Breast epithelium (tissue), 4 donors: ENCODE data around the gene NXPH4. TPM values are rescaled to one million over a fixed set of nuclear protein-coding genes. Genes with fewer than 3 reads are reported as not detected.

ENCODE experiments used
- DNase-seq, 2 donors: peaks; one replicate each; pipeline ENCODE4 v3.0.0-alpha.2; 2019; ENCODE audit warnings: low spot score in 2 of 2
- H3K27ac ChIP-seq, 2 donors: fragments of 200-600 bp; sonication (generic) in 1 of 2; one replicate each; pipeline ENCODE4 v1.5.1; 2016 to 2019; ENCODE audit warnings: mild to moderate bottlenecking in 1 of 2
- H3K27me3 ChIP-seq, 2 donors: fragments of 200-600 bp; sonication (generic) in 1 of 2; one replicate each; pipeline versions ENCODE4 v1.5.1 to v1.6.0; 2017 to 2019; ENCODE audit warnings: control low read depth in 1 of 2, mild to moderate bottlenecking in 1 of 2
- H3K36me3 ChIP-seq: fragments of 200-600 bp; one replicate; pipeline ENCODE4 v1.5.1; 2019
- H3K4me1 ChIP-seq, 2 donors: fragments of 200-600 bp; sonication (generic); one replicate each; pipeline ENCODE4 v1.5.1; 2016 to 2019; ENCODE audit warnings: control low read depth in 1 of 2
- H3K4me3 ChIP-seq, 3 donors: fragments of 200-600 bp; sonication (generic); 1 replicate in 2 of 3; 2 replicates in 1 of 3; pipeline ENCODE4 v1.5.1; 2016 to 2019; ENCODE audit warnings: mild to moderate bottlenecking in 3 of 3, moderate library complexity in 2 of 3
- H3K9me3 ChIP-seq, 2 donors: fragments of 200-600 bp; sonication (generic) in 1 of 2; one replicate each; pipeline ENCODE4 v1.5.1; 2016 to 2019; ENCODE audit warnings: control low read depth in 1 of 2
- CTCF ChIP-seq, 3 donors: fragments of 450-650 bp; IDR thresholded peaks; one replicate each; pipeline ENCODE4 v1.5.1; 2016 to 2017; ENCODE audit warnings: antibody characterized with exemption in 3 of 3, mild to moderate bottlenecking in 3 of 3, moderate library complexity in 3 of 3
- POLR2A ChIP-seq: fragments of 450-650 bp; IDR thresholded peaks from one replicate; pipeline ENCODE4 v1.6.1; 2016; ENCODE audit warnings: antibody characterized with exemption, mild to moderate bottlenecking, moderate library complexity
- POLR2AphosphoS5 ChIP-seq, 3 donors: sonication (generic); formaldehyde crosslinking; IDR thresholded peaks; one replicate each; pipeline ENCODE4 v1.6.1; 2017; ENCODE audit warnings: antibody characterized with exemption in 3 of 3
- intact Hi-C: fragments of 100-400 bp; cut with DNase I; formaldehyde crosslinking; loops from one replicate; pipeline ENCODE4 v1.15.1; 2023; ENCODE audit warnings: low total_unique reads
- total RNA-seq, 3 donors: library from RNA; depleted of rRNA; stranded (reverse); fragments of >200 nt; gene quantifications; one replicate each; pipeline ENCODE4 v1.1.0, GENCODE V29; 2016

The NXPH4 gene
- total RNA-seq, 3 donors from 2014 or later: 0.33 TPM; not detected in 2

GRCh38 chr12:57179331-57180086 is 37.1 kb upstream of the NXPH4 start:
- no peak for DNase-seq
- H3K9me3 ChIP-seq: no peaks in the 10 kb centered on the region
- no peak overlapping the region for H3K27ac ChIP-seq
- H3K4me3 ChIP-seq: no peak overlapping the region
- intact Hi-C loops: loop anchor here (5.0 kb wide), 2 partner anchors 107 to 907 kb away; no protein-coding TSS in a partner anchor
- H3K4me1 ChIP-seq: no peaks in the 10 kb centered on the region
- no peaks in the 10 kb centered on the region for H3K36me3 ChIP-seq
- H3K27me3 ChIP-seq: no peaks in the 10 kb centered on the region
- TF ChIP-seq POLR2A: no peak

GRCh38 chr12:57180321-57180989 is 36.1 kb upstream of the NXPH4 start:
- intact Hi-C loops: loop anchor here (5.0 kb wide), 1 partner anchor 908 kb away; no protein-coding TSS in a partner anchor
- Histone ChIP-seq H3K27ac (peak overlapping the region in 1 of 2 donors; percentile 43), H3K9me3 (no peaks in the 10 kb centered on the region), H3K4me1 (no peaks in the 10 kb centered on the region), H3K27me3 (no peaks in the 10 kb centered on the region), H3K4me3 (no peak overlapping the region), H3K36me3 (no peaks in the 10 kb centered on the region)
- DNase-seq: no peak
- no peak for TF ChIP-seq CTCF (IDR thresholded peaks at IDR 0.05)
- no peak for TF ChIP-seq POLR2A
- TF ChIP-seq POLR2AphosphoS5 (IDR thresholded peaks at IDR 0.05): no peak

- no peak for TF ChIP-seq CTCF (IDR thresholded peaks at IDR 0.05)
- no peak for TF ChIP-seq POLR2AphosphoS5 (IDR thresholded peaks at IDR 0.05)
- no peak for TF ChIP-seq POLR2A
- Histone ChIP-seq H3K4me3 (no peak overlapping the region), H3K36me3 (no peaks in the 10 kb centered on the region), H3K27ac (peak overlapping the region in 1 of 2 donors; percentile 43), H3K27me3 (no peaks in the 10 kb centered on the region), H3K9me3 (no peaks in the 10 kb centered on the region), H3K4me1 (no peaks in the 10 kb centered on the region)
- intact Hi-C loops: loop anchor here (5.0 kb wide), 1 partner anchor 909 kb away; no protein-coding TSS in a partner anchor
- no peak for DNase-seq
Observed at GRCh38 chr12:57181072-57181471, 35.5 kb upstream of the NXPH4 start.

GRCh38 chr12:57181561-57182155 is 34.9 kb upstream of the NXPH4 start:
- TF ChIP-seq POLR2AphosphoS5 (IDR thresholded peaks at IDR 0.05): peak in 2 of 3 donors; percentile 25 to 52
- no peak for TF ChIP-seq POLR2A
- no peak for TF ChIP-seq CTCF (IDR thresholded peaks at IDR 0.05)
- H3K27ac ChIP-seq: peak overlapping the region in 1 of 2 donors; percentile 43

GRCh38 chr12:57182918-57183575 is 33.5 kb upstream of the NXPH4 start:
- Histone ChIP-seq H3K9me3 (no peaks in the 10 kb centered on the region), H3K27me3 (no peaks in the 10 kb centered on the region), H3K36me3 (no peaks in the 10 kb centered on the region), H3K4me3 (no peak overlapping the region), H3K27ac (no peak overlapping the region), H3K4me1 (no peaks in the 10 kb centered on the region)
- DNase-seq: peak; percentile 61 to 83
- TF ChIP-seq POLR2A (no peak), CTCF (IDR thresholded peaks at IDR 0.05) (peak; percentile 82 to 93 (median 91)), POLR2AphosphoS5 (IDR thresholded peaks at IDR 0.05) (peak in 1 of 3 donors; percentile 26)
- intact Hi-C loops: loop anchor here (5.0 kb wide), 1 partner anchor 911 kb away; no protein-coding TSS in a partner anchor

More at GRCh38 chr12:57181561-57182155, 34.9 kb upstream of the NXPH4 start:
- no peaks in the 10 kb centered on the region for H3K27me3 ChIP-seq
- no peaks in the 10 kb centered on the region for H3K9me3 ChIP-seq
- no peaks in the 10 kb centered on the region for H3K36me3 ChIP-seq
- DNase-seq: no peak
- no peaks in the 10 kb centered on the region for H3K4me1 ChIP-seq
- intact Hi-C loops: loop anchor here (5.0 kb wide), 1 partner anchor 909 kb away; no protein-coding TSS in a partner anchor
- no peak overlapping the region for H3K4me3 ChIP-seq
